Muscle of leg (tissue), 11 donors: Measurements from ENCODE around the gene PAXIP1. TPM values are rescaled to one million over a fixed set of nuclear protein-coding genes. Genes with fewer than 3 reads are reported as not detected.

Experiments used
- DNase-seq: peaks from one replicate; pipeline ENCODE4 v3.0.0; 2013
- H3K27ac ChIP-seq: one replicate; pipeline ENCODE4 v1.5.1; 2013; ENCODE audit warnings: mild to moderate bottlenecking, low read length, control low read depth
- H3K27me3 ChIP-seq: one replicate; pipeline ENCODE4 v1.6.1; 2013; ENCODE audit warnings: low read length; ENCODE audit not compliant: control insufficient read depth, insufficient read depth
- H3K36me3 ChIP-seq: one replicate; pipeline ENCODE4 v1.6.1; 2013; ENCODE audit warnings: low read length; ENCODE audit not compliant: control insufficient read depth, insufficient read depth
- H3K4me1 ChIP-seq: one replicate; pipeline ENCODE4 v1.6.1; 2013; ENCODE audit warnings: low read length; ENCODE audit not compliant: control insufficient read depth, insufficient read depth
- H3K4me3 ChIP-seq: one replicate; pipeline ENCODE4 v1.5.1; 2013; ENCODE audit warnings: low read length, control low read depth
- H3K9me3 ChIP-seq: replicated peaks from 2 replicates; pipeline ENCODE4 v1.6.1; 2013; ENCODE audit warnings: low read depth, low read length; ENCODE audit not compliant: control insufficient read depth
- WGBS: methylation state at CpG from one replicate; pipeline ENCODE4 v1.1.5; 2013; ENCODE audit warnings: missing lambda C conversion rate; ENCODE audit not compliant: insufficient coverage; 5-methylcytosine and 5-hydroxymethylcytosine counted together
- polyA plus RNA-seq, 8 donors: library from polyadenylated mRNA; unstranded; fragments of 120-200 nt; gene quantifications; one replicate each; pipeline versions ENCODE4 v1.2.1 to v1.2.3, GENCODE V29; 2013; ENCODE audit warnings: inconsistent platforms in 1 of 8, low replicate concordance in 1 of 8; ENCODE audit not compliant: insufficient read length in 8 of 8, insufficient read depth in 1 of 8
- total RNA-seq: library from RNA; stranded (reverse); fragments of 120-200 nt; gene quantifications from one replicate; pipeline ENCODE4 v1.2.4, GENCODE V29; 2013

PAXIP1 gene
- total and polyA plus RNA-seq, 9 donors, result 8.1 to 13.0 (median 11.0) TPM

DNA sequence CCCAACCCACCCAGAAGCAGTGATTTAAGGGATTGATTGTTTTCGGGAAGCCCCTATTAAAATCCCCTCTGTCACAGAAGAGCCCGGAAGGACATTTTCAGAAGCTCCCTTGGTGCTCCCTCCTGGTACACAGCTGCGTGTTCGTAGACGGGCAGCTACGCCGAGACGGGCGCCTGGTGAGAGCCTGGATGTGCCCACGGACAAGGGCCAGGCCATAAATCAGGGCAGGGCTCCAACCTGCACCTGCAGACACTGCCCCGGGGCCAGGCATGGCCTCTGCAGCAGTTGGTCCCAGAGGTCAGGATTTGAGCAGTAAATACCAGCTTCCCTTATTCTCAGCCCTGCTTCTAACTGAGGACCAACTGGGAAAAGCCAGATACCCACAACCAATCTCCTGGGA is 106.8 kb downstream of the PAXIP1 start:
- Histone ChIP-seq H3K4me3 (no peak overlapping the region), H3K27me3 (no peaks in the 10 kb centered on the region), H3K27ac (no peak overlapping the region), H3K4me1 (no peaks in the 10 kb centered on the region), H3K36me3 (no peaks in the 10 kb centered on the region), H3K9me3 (no peaks in the 10 kb centered on the region)
- no peak for DNase-seq
- 85% methylated on average over 11 of the region's 11 CpGs for WGBS

Other genes starting within 250 kb of the PAXIP1 start
- not detected for gene HTR5A, start 67.2 kb upstream of the PAXIP1 start, total RNA-seq
- gene HTR5A, start 67.2 kb upstream of the PAXIP1 start, polyA plus RNA-seq, result not detected